ENCODE measurements around the gene DRD3.

Gene DRD3

DNA sequence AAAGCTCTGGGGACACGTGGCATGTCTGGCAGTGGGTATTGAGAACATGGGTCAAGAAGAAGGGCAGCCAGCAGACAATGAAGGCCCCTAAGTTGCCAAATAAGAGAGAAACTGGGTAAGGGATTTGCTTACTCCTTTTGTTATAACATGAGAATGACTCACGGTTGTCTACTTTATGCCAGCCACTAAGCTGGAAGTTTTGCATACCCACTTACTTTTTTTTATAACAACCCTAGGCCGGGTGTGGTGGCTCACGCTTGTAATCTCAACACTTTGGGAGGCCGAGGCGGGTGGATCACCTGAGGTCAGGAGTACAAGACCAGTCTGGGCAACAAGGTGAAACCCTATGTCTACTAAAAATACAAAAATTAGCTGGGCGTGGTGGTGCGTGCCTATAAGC, 50.0 kb downstream of the DRD3 start:
- in situ Hi-C loops (cut with HindIII; ENCODE audit: low pct_unique_long_range_greater_than_20kb, low sequenced_read_pairs): no loop called here
- no peak for TF ChIP-seq JUND (IDR thresholded peaks at IDR 0.05; ENCODE audit: low read depth)
- no peak for DNase-seq (ENCODE audit: low read depth in 1 of 2, low spot score in 1 of 2)

DNA sequence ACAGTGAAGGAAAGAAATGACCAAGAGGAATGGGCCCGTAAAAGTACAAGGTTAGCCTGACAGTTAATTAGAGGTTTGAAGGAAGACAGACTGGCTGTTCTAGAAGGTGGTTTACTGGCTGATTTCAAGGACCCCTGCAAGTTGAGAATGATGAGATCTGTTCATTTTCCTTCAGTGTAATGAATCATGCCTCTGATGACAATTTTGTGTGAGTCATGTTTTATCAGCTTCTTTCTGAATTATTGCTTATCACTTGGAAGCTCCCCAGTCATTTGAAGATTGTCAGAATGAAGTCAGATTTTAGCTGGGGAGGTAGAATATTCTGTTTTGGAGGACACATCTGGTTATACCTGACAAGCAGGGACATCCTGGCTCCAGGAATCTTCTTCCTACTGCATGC, 50.6 kb downstream of the DRD3 start:
- TF ChIP-seq JUND (IDR thresholded peaks at IDR 0.05; ENCODE audit: low read depth): no peak
- in situ Hi-C loops (cut with HindIII; ENCODE audit: low pct_unique_long_range_greater_than_20kb, low sequenced_read_pairs): no loop called here
- no peak for DNase-seq (ENCODE audit: low read depth in 1 of 2, low spot score in 1 of 2)

GRCh38 chr3:114127517-114127916, 51.3 kb downstream of the DRD3 start:
- no peak for DNase-seq (ENCODE audit: low read depth in 1 of 2, low spot score in 1 of 2)
- TF ChIP-seq JUND (IDR thresholded peaks at IDR 0.05; ENCODE audit: low read depth): no peak
- in situ Hi-C loops (cut with HindIII; ENCODE audit: low pct_unique_long_range_greater_than_20kb, low sequenced_read_pairs): no loop called here

DNA sequence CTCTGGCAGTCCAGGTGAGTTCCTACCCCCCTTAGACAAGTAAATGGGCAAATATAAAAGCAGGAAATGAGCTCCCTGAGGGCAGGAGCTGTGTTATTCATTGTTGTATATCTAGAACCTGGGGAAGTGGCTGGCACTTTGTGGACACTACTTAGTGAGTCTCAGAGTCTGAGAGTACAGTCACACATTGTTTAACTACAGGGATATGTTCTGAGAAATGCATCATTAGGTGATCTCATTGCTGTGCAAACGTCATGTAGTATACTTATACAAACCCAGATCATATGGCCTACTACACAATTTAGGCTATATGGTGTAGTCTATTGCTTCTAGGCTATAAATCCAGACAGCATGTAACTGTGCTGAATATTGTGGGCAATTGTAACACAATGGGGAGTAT, 52.4 kb downstream of the DRD3 start:
- in situ Hi-C loops (cut with HindIII; ENCODE audit: low pct_unique_long_range_greater_than_20kb, low sequenced_read_pairs): no loop called here
- no peak for DNase-seq (ENCODE audit: low read depth in 1 of 2, low spot score in 1 of 2)
- TF ChIP-seq JUND (IDR thresholded peaks at IDR 0.05; ENCODE audit: low read depth): no peak

DNA sequence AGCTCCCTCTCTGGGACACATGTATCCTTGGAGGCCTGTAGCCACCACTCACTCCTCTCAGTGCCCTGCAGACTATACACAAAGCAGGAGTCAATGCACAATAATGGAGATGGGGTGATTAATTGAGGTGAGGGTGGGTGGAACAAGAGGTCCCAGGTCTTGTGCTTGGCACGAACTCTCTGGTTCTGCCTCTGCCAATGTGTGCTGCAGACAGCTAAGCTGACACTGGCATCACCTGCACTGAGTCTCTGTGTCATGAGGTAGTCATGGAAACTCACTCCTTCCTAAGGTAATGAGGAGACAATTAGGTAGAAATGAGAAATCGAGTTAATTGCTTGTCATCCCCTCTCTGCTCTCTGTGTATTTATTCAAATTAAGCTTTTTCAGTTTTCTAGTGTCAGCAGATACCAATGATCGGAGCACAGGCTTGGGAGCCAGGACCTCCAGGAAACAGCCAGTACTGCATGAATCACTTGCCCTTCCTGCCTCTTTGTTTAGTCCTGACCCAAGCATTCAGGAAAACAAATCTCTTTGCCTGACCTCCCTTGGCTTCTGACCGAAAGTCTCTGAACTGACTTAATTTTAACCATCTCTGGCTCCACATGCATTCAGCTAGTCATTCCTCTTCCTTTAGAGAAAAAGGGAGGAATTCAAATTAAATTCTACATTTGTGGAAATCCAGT, 56.7 kb downstream of the DRD3 start:
- in situ Hi-C loops (cut with HindIII; ENCODE audit: low pct_unique_long_range_greater_than_20kb, low sequenced_read_pairs): no loop called here
- TF ChIP-seq JUND (IDR thresholded peaks at IDR 0.05; ENCODE audit: low read depth): no peak

DNA sequence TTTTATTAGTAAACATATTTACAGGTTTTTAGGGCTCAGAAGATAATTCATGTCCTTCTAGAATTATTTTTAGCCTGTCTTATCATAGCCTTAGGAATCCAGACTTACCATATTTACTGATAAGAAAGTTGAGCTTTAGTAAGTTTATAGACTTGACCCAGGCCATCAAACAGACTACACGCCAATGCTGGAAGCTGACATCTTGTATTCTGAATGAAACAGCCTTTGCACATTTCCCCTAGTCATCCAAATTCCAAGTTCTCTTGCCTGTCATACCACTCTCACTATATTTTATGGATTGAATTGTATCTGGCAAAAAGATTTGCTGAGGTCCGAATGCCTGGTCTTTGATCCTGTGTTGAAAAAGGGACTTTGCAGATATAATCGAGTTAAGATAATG, 58.6 kb downstream of the DRD3 start:
- in situ Hi-C loops (cut with HindIII; ENCODE audit: low pct_unique_long_range_greater_than_20kb, low sequenced_read_pairs): no loop called here
- TF ChIP-seq JUND (IDR thresholded peaks at IDR 0.05; ENCODE audit: low read depth): no peak
- DNase-seq (ENCODE audit: low read depth in 1 of 2, low spot score in 1 of 2): no peak

More for the DNA sequence above, 56.7 kb downstream of the DRD3 start:
- no peak for DNase-seq (ENCODE audit: low read depth in 1 of 2, low spot score in 1 of 2)

- in situ Hi-C loops (cut with HindIII; ENCODE audit: low pct_unique_long_range_greater_than_20kb, low sequenced_read_pairs): no loop called here
- DNase-seq (ENCODE audit: low read depth in 1 of 2, low spot score in 1 of 2): no peak
- no peak for TF ChIP-seq JUND (IDR thresholded peaks at IDR 0.05; ENCODE audit: low read depth)
Measured at GRCh38 chr3:114119776-114120175, 59.1 kb downstream of the DRD3 start.

DNA sequence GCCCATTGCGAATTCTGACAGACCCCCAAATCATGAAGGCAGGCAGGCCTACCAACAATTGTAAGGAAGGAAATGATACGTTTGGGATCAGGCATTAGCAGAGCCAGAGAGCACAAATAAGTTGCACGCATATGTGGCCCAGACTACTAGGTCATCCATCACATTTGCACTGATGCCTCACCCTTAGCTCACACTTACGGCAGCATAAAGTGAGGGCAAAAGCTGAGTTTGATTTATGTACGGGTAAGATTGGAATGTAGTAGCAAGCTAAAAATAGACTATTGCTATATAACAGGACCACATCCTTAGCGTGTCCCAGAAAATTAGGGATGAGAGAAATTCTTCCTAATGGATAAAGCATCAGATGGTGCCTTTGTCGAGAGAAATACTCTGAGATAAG, 63.7 kb downstream of the DRD3 start:
- no peak for TF ChIP-seq JUND (IDR thresholded peaks at IDR 0.05; ENCODE audit: low read depth)
- in situ Hi-C loops (cut with HindIII; ENCODE audit: low pct_unique_long_range_greater_than_20kb, low sequenced_read_pairs): no loop called here
- DNase-seq (ENCODE audit: low read depth in 1 of 2, low spot score in 1 of 2): no peak

DNA sequence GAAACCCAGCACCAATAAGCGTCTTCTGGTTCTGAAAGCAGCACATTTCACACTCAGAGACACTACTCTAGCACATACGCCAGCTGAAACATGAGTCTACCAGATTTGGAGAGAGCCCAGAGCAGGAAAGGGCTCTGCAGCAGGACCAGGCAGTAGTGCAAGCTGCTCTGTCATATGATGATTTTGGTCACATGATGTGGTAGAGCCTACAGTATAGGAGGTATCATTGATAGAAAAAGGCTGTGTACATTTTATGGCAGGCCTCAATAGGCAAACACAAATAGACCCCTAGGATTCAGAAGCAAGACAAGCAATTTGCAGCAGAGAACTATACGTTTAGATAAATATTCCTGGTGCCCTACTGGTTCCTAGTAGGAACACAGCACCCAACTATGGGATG, 64.1 kb downstream of the DRD3 start:
- in situ Hi-C loops (cut with HindIII; ENCODE audit: low pct_unique_long_range_greater_than_20kb, low sequenced_read_pairs): no loop called here
- no peak for TF ChIP-seq JUND (IDR thresholded peaks at IDR 0.05; ENCODE audit: low read depth)
- DNase-seq (ENCODE audit: low read depth in 1 of 2, low spot score in 1 of 2): no peak

DNA sequence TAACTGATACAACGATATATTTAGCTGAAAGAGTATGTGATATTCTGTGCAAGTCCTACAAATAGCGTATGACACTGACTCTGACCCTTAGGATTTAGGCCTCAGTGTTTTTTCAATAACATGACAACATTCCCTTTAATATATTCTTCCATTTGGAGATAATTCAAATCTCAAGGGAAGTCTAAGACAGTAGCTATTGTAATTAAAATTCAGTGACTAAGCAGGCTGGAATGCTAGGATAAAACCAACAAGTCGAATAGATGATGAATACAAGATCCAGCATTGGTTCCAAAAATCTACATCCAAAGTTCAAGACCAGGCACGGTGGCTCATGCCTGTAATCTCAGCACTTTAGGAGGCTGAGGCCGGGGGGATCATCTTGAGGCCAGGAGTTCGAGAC, 66.2 kb downstream of the DRD3 start:
- no peak for DNase-seq (ENCODE audit: low read depth in 1 of 2, low spot score in 1 of 2)
- in situ Hi-C loops (cut with HindIII; ENCODE audit: low pct_unique_long_range_greater_than_20kb, low sequenced_read_pairs): no loop called here
- TF ChIP-seq JUND (IDR thresholded peaks at IDR 0.05; ENCODE audit: low read depth): no peak

DNA sequence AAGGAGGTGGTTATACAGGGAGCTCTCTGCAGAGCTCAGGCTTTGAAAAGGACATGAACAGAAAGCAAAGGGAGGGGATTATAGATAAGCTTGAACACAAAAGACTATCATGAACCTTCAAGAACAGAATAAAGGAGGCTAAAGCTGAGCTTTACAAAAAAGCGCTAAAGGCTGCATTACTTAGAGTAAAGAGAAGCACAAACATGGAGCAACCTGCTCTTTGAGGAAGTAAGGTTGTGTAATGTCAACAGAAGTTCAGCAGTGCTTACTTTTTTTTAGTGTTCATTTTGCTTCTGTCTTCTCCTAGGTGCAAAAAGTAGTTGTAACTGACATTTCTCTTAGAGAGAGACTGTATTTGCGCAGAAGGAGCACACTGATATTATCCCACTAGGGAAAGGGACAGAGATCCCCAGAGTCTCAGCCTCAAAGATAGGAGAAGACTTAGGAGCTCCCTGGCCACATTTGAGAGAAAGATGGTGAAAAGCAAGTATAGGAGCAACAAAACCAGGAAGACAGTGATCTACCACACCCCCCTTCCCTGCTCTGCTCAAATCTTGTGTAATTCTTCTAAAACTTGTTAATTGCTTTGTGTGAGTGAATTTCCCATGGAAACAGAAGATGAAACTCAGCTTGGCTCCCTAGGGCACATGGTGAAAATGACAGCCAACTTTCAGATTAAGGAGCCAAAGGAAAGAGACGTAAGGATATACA, 67.6 kb downstream of the DRD3 start:
- DNase-seq (ENCODE audit: low read depth in 1 of 2, low spot score in 1 of 2): peak in 1 of 2 experiments; percentile 30
- TF ChIP-seq JUND (IDR thresholded peaks at IDR 0.05; ENCODE audit: low read depth): no peak
- in situ Hi-C loops (cut with HindIII; ENCODE audit: low pct_unique_long_range_greater_than_20kb, low sequenced_read_pairs): no loop called here

DNA sequence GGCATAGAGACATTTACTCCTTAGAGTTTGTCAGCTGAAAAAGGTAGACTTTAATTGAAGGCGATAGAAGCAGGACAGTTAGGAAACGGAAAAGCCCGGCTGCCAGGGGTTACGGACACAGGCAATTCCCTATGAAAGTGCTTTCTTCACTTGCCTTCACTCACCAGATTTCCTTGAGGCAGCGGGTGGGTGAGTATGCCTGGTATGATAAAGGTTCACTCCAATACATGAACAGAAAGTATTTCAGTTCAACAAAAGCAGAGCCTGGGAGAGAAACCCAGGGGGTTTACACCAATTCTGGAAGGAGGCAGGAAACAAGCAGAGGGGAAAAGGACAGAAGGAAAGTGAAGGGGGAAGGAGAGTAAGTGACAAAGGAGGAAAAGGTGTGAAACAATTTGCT, 68.4 kb downstream of the DRD3 start:
- in situ Hi-C loops (cut with HindIII; ENCODE audit: low pct_unique_long_range_greater_than_20kb, low sequenced_read_pairs): no loop called here
- TF ChIP-seq JUND (IDR thresholded peaks at IDR 0.05; ENCODE audit: low read depth): no peak

GRCh38 chr3:114108137-114108536, 70.7 kb downstream of the DRD3 start:
- no peak for TF ChIP-seq JUND (IDR thresholded peaks at IDR 0.05; ENCODE audit: low read depth)
- in situ Hi-C loops (cut with HindIII; ENCODE audit: low pct_unique_long_range_greater_than_20kb, low sequenced_read_pairs): no loop called here
- DNase-seq (ENCODE audit: low read depth in 1 of 2, low spot score in 1 of 2): no peak

More for the DNA sequence above, 68.4 kb downstream of the DRD3 start:
- no peak for DNase-seq (ENCODE audit: low read depth in 1 of 2, low spot score in 1 of 2)
